WTC11 (cell line): ENCODE results near the gene CXCL3. TPM values are rescaled to one million over a fixed set of nuclear protein-coding genes. Genes with fewer than 3 reads are reported as not detected.

ENCODE experiments used
- ATAC-seq: fragments of 200-7000 bp; cut with Tn5 transposase; 2 replicates; pipeline ENCODE4 v1.10.0; 2021; ENCODE audit warnings: mild to moderate bottlenecking, moderate library complexity
- CTCF ChIA-PET: fragments of 300-600 bp; sonication (Branson Sonifier 250); formaldehyde crosslinking; loops from one replicate; lab custom pipeline; 2021; ENCODE audit warnings: antibody characterized with exemption; lab: Charles Lee
- POLR2A ChIA-PET: fragments of 350-600 bp; sonication (Branson Sonifier 250); formaldehyde crosslinking; loops from one replicate; lab custom pipeline; 2021; ENCODE audit warnings: antibody characterized with exemption; lab: Charles Lee
- DNase-seq: peaks from one replicate; pipeline ENCODE4 v3.0.0; 2021; ENCODE audit warnings: low spot score
- H3K27ac Mint-ChIP-seq: 2 replicates; pipeline ENCODE4 v1.8.0; 2021; ENCODE audit warnings: mixed read lengths
- H3K27me3 Mint-ChIP-seq: 2 replicates; pipeline ENCODE4 v1.8.0; 2021; ENCODE audit warnings: low read depth, mild to moderate bottlenecking, moderate library complexity, mixed read lengths
- H3K36me3 Mint-ChIP-seq: 2 replicates; pipeline ENCODE4 v1.8.0; 2021; ENCODE audit warnings: mixed read lengths
- H3K4me1 Mint-ChIP-seq: 2 replicates; pipeline ENCODE4 v1.8.0; 2022; ENCODE audit warnings: mixed read lengths
- H3K4me3 Mint-ChIP-seq: 2 replicates; pipeline ENCODE4 v1.8.0; 2021; ENCODE audit warnings: mild to moderate bottlenecking, moderate library complexity, mixed read lengths
- H3K9me3 Mint-ChIP-seq: 2 replicates; pipeline ENCODE4 v1.8.0; 2021; ENCODE audit warnings: mixed read lengths
- ATF6 ChIP-seq: sonication (generic); formaldehyde crosslinking; IDR thresholded peaks from 2 replicates; pipeline ENCODE4 v1.8.1; 2023; ENCODE audit warnings: mild to moderate bottlenecking, missing genetic modification reagents
- CBFB ChIP-seq: sonication (generic); formaldehyde crosslinking; IDR thresholded peaks from 2 replicates; pipeline ENCODE4 v1.8.1; 2022; ENCODE audit warnings: mild to moderate bottlenecking, low read depth, missing genetic modification reagents
- ELF4 ChIP-seq: sonication (generic); formaldehyde crosslinking; IDR thresholded peaks from 2 replicates; pipeline ENCODE4 v1.8.1; 2022; ENCODE audit warnings: low read depth, mild to moderate bottlenecking, moderate library complexity, missing genetic modification reagents
- FOXK1 ChIP-seq: sonication (generic); formaldehyde crosslinking; IDR thresholded peaks from 2 replicates; pipeline ENCODE4 v1.8.0; 2022; ENCODE audit warnings: mild to moderate bottlenecking, moderate library complexity, missing genetic modification reagents
- GRHL2 ChIP-seq: fragments of 250-450 bp; sonication (Bioruptor Pico); IDR thresholded peaks from 2 replicates; pipeline ENCODE4 v1.8.0; 2022; ENCODE audit warnings: mild to moderate bottlenecking, moderate library complexity; ENCODE audit not compliant: insufficient replicate concordance, severe bottlenecking
- HMGA2 ChIP-seq: fragments of 250-450 bp; sonication (Bioruptor Pico); IDR thresholded peaks from 2 replicates; pipeline ENCODE4 v1.4.0; 2021; ENCODE audit warnings: mild to moderate bottlenecking, moderate library complexity
- JUN ChIP-seq: sonication (generic); formaldehyde crosslinking; IDR thresholded peaks from 2 replicates; pipeline ENCODE4 v1.8.0; 2023; ENCODE audit warnings: mild to moderate bottlenecking, missing genetic modification reagents
- KAT7 ChIP-seq: sonication (generic); formaldehyde crosslinking; IDR thresholded peaks from 2 replicates; pipeline ENCODE4 v1.8.1; 2023; ENCODE audit warnings: missing genetic modification reagents, mild to moderate bottlenecking, borderline replicate concordance
- NFE2L1 ChIP-seq: sonication (generic); formaldehyde crosslinking; IDR thresholded peaks from 2 replicates; pipeline ENCODE4 v1.8.1; 2023; ENCODE audit warnings: missing genetic modification reagents
- NR1H2 ChIP-seq: sonication (generic); formaldehyde crosslinking; IDR thresholded peaks from 2 replicates; pipeline ENCODE4 v1.9.0; 2021; ENCODE audit warnings: mild to moderate bottlenecking, moderate library complexity, missing genetic modification reagents
- NR3C1 ChIP-seq: sonication (generic); formaldehyde crosslinking; conservative IDR thresholded peaks from 2 replicates; pipeline ENCODE4 v1.8.1; 2023; ENCODE audit warnings: low read depth, mild to moderate bottlenecking, missing genetic modification reagents
- OVOL2 ChIP-seq: fragments of 250-450 bp; sonication (Bioruptor Pico); IDR thresholded peaks from 2 replicates; pipeline ENCODE4 v1.9.0; 2021; ENCODE audit warnings: mild to moderate bottlenecking, borderline replicate concordance
- PRRX2 ChIP-seq: fragments of 250-450 bp; sonication (Bioruptor Pico); IDR thresholded peaks from 2 replicates; pipeline ENCODE4 v1.8.0; 2021; ENCODE audit warnings: mild to moderate bottlenecking
- RELA ChIP-seq: sonication (generic); formaldehyde crosslinking; IDR thresholded peaks from 2 replicates; pipeline ENCODE4 v1.8.1; 2022; ENCODE audit warnings: missing genetic modification reagents, mild to moderate bottlenecking, borderline replicate concordance
- RORB ChIP-seq: fragments of 250-450 bp; sonication (Bioruptor Pico); IDR thresholded peaks from 2 replicates; pipeline ENCODE4 v1.9.0; 2021; ENCODE audit warnings: mild to moderate bottlenecking
- SMAD3 ChIP-seq: sonication (generic); formaldehyde crosslinking; IDR thresholded peaks from 2 replicates; pipeline ENCODE4 v1.8.0; 2022; ENCODE audit warnings: missing genetic modification reagents, mild to moderate bottlenecking, borderline replicate concordance
- SMAD4 ChIP-seq: sonication (generic); formaldehyde crosslinking; IDR thresholded peaks from 2 replicates; pipeline ENCODE4 v1.8.0; 2022; ENCODE audit warnings: mild to moderate bottlenecking, missing genetic modification reagents
- ZNF121 ChIP-seq: sonication (generic); formaldehyde crosslinking; IDR thresholded peaks from 2 replicates; pipeline ENCODE4 v1.8.0; 2023; ENCODE audit warnings: missing genetic modification reagents
- ZNF138 ChIP-seq: sonication (generic); formaldehyde crosslinking; conservative IDR thresholded peaks from 2 replicates; pipeline ENCODE4 v1.8.1; 2022; ENCODE audit warnings: mild to moderate bottlenecking, moderate library complexity, missing genetic modification reagents
- ZNF317 ChIP-seq: sonication (generic); formaldehyde crosslinking; IDR thresholded peaks from 2 replicates; pipeline ENCODE4 v1.8.1; 2023; ENCODE audit warnings: low read depth, mild to moderate bottlenecking, moderate library complexity, missing genetic modification reagents, borderline replicate concordance
- ZNF671 ChIP-seq: fragments of 250-450 bp; sonication (Bioruptor Pico); IDR thresholded peaks from 2 replicates; pipeline ENCODE4 v1.8.0; 2021; ENCODE audit warnings: mild to moderate bottlenecking
- total RNA-seq: library from RNA; stranded (reverse); gene quantifications from 3 replicates; pipeline ENCODE4 v1.2.3, GENCODE V29; 2021
- TF ChIP-seq, protein P1 (sequence below): fragments of 250-450 bp; sonication (Bioruptor Pico); IDR thresholded peaks from 2 replicates; pipeline ENCODE4 v1.9.0; 2021; ENCODE audit warnings: mild to moderate bottlenecking
- TF ChIP-seq, protein P2 (sequence below): sonication (generic); formaldehyde crosslinking; IDR thresholded peaks from 2 replicates; pipeline ENCODE4 v1.8.1; 2023; ENCODE audit warnings: mild to moderate bottlenecking, missing genetic modification reagents, borderline replicate concordance
- TF ChIP-seq, protein P3 (sequence below): sonication (generic); formaldehyde crosslinking; IDR thresholded peaks from 2 replicates; pipeline ENCODE4 v1.8.1; 2023; ENCODE audit warnings: mild to moderate bottlenecking, missing genetic modification reagents, moderate library complexity
- TF ChIP-seq, protein P4 (sequence below): sonication (generic); formaldehyde crosslinking; IDR thresholded peaks from 2 replicates; pipeline ENCODE4 v1.8.0; 2023; ENCODE audit warnings: missing genetic modification reagents
- TF ChIP-seq, protein P5 (sequence below): fragments of 250-450 bp; sonication (Bioruptor Pico); IDR thresholded peaks from 2 replicates; pipeline ENCODE4 v2.1.2; 2022; ENCODE audit warnings: mild to moderate bottlenecking, moderate library complexity

CXCL3 gene
- total RNA-seq, 1 experiment from 2014 or later = 3.5 TPM

DNA sequence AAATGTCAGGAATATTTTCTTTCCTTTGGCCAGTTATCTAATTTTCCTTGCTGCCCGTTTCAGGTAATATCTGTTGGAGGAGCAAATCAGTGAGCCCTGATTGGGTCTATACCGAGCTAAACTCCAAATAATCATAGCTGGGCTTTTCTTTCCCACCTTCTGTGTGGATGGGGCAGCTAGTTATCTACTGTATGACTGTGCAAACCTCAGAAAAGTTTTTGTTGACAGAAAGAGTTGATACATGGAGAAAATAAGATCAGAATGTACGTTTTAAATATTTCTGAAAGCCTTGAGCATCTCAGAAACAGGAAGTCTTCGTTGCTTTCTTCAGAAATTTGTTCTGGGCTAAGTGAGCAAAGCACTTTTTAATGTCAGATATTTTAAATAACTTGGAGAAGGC is 33.8 kb downstream of the CXCL3 start:
- TF ChIP-seq NFE2L1 (CRISPR knock-in tag) = no peak
- no peak for TF ChIP-seq ATF6 (CRISPR knock-in tag)
- TF ChIP-seq, protein P1, sequence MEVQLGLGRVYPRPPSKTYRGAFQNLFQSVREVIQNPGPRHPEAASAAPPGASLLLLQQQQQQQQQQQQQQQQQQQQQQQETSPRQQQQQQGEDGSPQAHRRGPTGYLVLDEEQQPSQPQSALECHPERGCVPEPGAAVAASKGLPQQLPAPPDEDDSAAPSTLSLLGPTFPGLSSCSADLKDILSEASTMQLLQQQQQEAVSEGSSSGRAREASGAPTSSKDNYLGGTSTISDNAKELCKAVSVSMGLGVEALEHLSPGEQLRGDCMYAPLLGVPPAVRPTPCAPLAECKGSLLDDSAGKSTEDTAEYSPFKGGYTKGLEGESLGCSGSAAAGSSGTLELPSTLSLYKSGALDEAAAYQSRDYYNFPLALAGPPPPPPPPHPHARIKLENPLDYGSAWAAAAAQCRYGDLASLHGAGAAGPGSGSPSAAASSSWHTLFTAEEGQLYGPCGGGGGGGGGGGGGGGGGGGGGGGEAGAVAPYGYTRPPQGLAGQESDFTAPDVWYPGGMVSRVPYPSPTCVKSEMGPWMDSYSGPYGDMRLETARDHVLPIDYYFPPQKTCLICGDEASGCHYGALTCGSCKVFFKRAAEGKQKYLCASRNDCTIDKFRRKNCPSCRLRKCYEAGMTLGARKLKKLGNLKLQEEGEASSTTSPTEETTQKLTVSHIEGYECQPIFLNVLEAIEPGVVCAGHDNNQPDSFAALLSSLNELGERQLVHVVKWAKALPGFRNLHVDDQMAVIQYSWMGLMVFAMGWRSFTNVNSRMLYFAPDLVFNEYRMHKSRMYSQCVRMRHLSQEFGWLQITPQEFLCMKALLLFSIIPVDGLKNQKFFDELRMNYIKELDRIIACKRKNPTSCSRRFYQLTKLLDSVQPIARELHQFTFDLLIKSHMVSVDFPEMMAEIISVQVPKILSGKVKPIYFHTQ = no peak
- no peak for TF ChIP-seq ZNF317 (CRISPR knock-in tag)
- TF ChIP-seq OVOL2 (CRISPR knock-in tag) = no peak
- TF ChIP-seq ELF4 (CRISPR knock-in tag) = no peak
- TF ChIP-seq HMGA2 (CRISPR knock-in tag) = no peak
- TF ChIP-seq JUN (CRISPR knock-in tag) = no peak
- TF ChIP-seq NR3C1 (CRISPR knock-in tag) = no peak
- TF ChIP-seq SMAD4 (CRISPR knock-in tag) = no peak
- TF ChIP-seq ZNF671 (CRISPR knock-in tag) = no peak
- TF ChIP-seq ZNF121 (CRISPR knock-in tag) = no peak
- TF ChIP-seq ZNF138 (CRISPR knock-in tag) = no peak
- no peak for TF ChIP-seq CBFB (CRISPR knock-in tag)
- no peak for TF ChIP-seq GRHL2 (CRISPR knock-in tag)
- TF ChIP-seq SMAD3 = no peak
- no peak for TF ChIP-seq RORB (CRISPR knock-in tag)
- TF ChIP-seq PRRX2 (CRISPR knock-in tag) = no peak
- TF ChIP-seq, protein P2, sequence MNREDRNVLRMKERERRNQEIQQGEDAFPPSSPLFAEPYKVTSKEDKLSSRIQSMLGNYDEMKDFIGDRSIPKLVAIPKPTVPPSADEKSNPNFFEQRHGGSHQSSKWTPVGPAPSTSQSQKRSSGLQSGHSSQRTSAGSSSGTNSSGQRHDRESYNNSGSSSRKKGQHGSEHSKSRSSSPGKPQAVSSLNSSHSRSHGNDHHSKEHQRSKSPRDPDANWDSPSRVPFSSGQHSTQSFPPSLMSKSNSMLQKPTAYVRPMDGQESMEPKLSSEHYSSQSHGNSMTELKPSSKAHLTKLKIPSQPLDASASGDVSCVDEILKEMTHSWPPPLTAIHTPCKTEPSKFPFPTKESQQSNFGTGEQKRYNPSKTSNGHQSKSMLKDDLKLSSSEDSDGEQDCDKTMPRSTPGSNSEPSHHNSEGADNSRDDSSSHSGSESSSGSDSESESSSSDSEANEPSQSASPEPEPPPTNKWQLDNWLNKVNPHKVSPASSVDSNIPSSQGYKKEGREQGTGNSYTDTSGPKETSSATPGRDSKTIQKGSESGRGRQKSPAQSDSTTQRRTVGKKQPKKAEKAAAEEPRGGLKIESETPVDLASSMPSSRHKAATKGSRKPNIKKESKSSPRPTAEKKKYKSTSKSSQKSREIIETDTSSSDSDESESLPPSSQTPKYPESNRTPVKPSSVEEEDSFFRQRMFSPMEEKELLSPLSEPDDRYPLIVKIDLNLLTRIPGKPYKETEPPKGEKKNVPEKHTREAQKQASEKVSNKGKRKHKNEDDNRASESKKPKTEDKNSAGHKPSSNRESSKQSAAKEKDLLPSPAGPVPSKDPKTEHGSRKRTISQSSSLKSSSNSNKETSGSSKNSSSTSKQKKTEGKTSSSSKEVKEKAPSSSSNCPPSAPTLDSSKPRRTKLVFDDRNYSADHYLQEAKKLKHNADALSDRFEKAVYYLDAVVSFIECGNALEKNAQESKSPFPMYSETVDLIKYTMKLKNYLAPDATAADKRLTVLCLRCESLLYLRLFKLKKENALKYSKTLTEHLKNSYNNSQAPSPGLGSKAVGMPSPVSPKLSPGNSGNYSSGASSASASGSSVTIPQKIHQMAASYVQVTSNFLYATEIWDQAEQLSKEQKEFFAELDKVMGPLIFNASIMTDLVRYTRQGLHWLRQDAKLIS (CRISPR knock-in tag) = no peak
- TF ChIP-seq, all 79 proteins: peak for 0
- peaks cover 22% of the 10 kb centered on the region for H3K36me3 Mint-ChIP-seq
- peaks cover 18% of the 10 kb centered on the region for H3K4me1 Mint-ChIP-seq
- POLR2A ChIA-PET = no interaction called here
- DNase-seq (no peak), ATAC-seq (no peak)
- no peak overlapping the region for H3K27ac Mint-ChIP-seq
- H3K4me3 Mint-ChIP-seq = no peak overlapping the region
- H3K9me3 Mint-ChIP-seq = peaks cover 7% of the 10 kb centered on the region; the same call in 1 of the 2 replicates
- CTCF ChIA-PET = no interaction called here
- H3K27me3 Mint-ChIP-seq = peaks cover 6% of the 10 kb centered on the region; the same call in 1 of the 2 replicates

- Mint-ChIP-seq H3K9me3 (peaks cover 5% of the 10 kb centered on the region; the same call in 1 of the 2 replicates), H3K27me3 (peaks cover 23% of the 10 kb centered on the region), H3K36me3 (peaks cover 15% of the 10 kb centered on the region), H3K27ac (no peak overlapping the region), H3K4me3 (no peak overlapping the region), H3K4me1 (peaks cover 45% of the 10 kb centered on the region)
- POLR2A ChIA-PET = no interaction called here
- CTCF ChIA-PET = no interaction called here
- ATAC-seq (no peak), DNase-seq (no peak)
- no peak for TF ChIP-seq FOXK1 (CRISPR knock-in tag)
- TF ChIP-seq, protein P3, sequence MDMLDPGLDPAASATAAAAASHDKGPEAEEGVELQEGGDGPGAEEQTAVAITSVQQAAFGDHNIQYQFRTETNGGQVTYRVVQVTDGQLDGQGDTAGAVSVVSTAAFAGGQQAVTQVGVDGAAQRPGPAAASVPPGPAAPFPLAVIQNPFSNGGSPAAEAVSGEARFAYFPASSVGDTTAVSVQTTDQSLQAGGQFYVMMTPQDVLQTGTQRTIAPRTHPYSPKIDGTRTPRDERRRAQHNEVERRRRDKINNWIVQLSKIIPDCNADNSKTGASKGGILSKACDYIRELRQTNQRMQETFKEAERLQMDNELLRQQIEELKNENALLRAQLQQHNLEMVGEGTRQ = no peak
- TF ChIP-seq, protein P4, sequence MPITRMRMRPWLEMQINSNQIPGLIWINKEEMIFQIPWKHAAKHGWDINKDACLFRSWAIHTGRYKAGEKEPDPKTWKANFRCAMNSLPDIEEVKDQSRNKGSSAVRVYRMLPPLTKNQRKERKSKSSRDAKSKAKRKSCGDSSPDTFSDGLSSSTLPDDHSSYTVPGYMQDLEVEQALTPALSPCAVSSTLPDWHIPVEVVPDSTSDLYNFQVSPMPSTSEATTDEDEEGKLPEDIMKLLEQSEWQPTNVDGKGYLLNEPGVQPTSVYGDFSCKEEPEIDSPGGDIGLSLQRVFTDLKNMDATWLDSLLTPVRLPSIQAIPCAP (CRISPR knock-in tag) = no peak
- TF ChIP-seq, protein P5, sequence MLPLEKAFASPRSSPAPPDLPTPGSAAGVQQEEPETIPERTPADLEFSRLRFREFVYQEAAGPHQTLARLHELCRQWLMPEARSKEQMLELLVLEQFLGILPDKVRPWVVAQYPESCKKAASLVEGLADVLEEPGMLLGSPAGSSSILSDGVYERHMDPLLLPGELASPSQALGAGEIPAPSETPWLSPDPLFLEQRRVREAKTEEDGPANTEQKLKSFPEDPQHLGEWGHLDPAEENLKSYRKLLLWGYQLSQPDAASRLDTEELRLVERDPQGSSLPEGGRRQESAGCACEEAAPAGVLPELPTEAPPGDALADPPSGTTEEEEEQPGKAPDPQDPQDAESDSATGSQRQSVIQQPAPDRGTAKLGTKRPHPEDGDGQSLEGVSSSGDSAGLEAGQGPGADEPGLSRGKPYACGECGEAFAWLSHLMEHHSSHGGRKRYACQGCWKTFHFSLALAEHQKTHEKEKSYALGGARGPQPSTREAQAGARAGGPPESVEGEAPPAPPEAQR (CRISPR knock-in tag) = no peak
- no peak for TF ChIP-seq NR1H2 (CRISPR knock-in tag)
- TF ChIP-seq RELA (CRISPR knock-in tag) = no peak
- TF ChIP-seq KAT7 = no peak
Measured at GRCh38 chr4:74000301-74000700, 38.2 kb downstream of the CXCL3 start.
